Measurements from ENCODE around the gene ARRDC5. TPM values are rescaled to one million over a fixed set of nuclear protein-coding genes. Genes with fewer than 3 reads are reported as not detected.
A peak's percentile ranks its signal among the peaks of the same experiment; 100 is the strongest.

The ARRDC5 gene
- total and polyA plus RNA-seq, 10 donors, result 1.4 to 9.4 (median 6.5) TPM

DNA sequence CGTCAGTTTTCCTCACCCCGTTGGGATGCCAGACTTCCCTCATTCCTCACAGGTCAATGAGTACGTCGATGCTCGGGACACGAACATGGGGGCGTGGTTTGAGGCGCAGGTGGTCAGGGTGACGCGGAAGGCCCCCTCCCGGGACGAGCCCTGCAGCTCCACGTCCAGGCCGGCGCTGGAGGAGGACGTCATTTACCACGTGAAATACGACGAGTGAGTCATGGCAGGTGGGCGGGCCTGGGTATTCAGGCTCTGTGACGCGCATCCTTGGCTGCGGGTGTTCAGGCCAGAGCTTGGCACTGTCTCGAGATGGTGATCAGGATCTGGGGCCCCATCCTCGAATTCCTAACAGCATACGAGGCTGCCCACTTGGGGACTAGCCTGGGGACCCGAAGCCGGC is 28.0 kb upstream of the ARRDC5 start:
- TF ChIP-seq POLR2A (IDR thresholded peaks at IDR 0.05), result no peak
- no peak for TF ChIP-seq CTCF (IDR thresholded peaks at IDR 0.05 in 8 of 11, conservative IDR thresholded peaks at IDR 0.05 in 3 of 11)
- TF ChIP-seq POLR2AphosphoS5 (IDR thresholded peaks at IDR 0.05), result no peak
- no peak overlapping the region for H3K27ac ChIP-seq
- no peaks in the 10 kb centered on the region for H3K27me3 ChIP-seq (replicated peaks in 1 of 7)
- H3K9me3 ChIP-seq, result no peaks in the 10 kb centered on the region
- H3K4me3 ChIP-seq, result no peak overlapping the region
- no peak for DNase-seq
- intact Hi-C loops (cut with DNase I; ENCODE audit: low total_unique reads), result no loop called here
- peaks cover 0 to 30% (median 0%) of the 10 kb centered on the region in 6 donors for H3K36me3 ChIP-seq
- peaks cover 0 to 13% (median 2%) of the 10 kb centered on the region in 6 donors for H3K4me1 ChIP-seq
- 91 to 95% (median 93%) methylated on average over 21 to 28 of the region's 28 CpGs for WGBS, 5 donors

DNA sequence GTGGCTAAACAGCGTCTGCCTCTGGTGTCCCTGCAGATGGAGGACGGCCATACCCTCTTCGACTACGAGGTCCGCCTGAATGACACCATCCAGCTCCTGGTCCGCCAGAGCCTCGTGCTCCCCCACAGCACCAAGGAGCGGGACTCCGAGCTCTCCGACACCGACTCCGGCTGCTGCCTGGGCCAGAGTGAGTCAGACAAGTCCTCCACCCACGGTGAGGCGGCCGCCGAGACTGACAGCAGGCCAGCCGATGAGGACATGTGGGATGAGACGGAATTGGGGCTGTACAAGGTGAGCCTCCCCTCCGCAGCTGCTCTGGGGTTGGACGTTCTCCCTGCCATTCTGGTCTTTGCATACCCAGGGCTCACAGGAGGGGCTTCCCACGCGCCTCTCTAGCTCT is 26.5 kb upstream of the ARRDC5 start:
- TF ChIP-seq POLR2AphosphoS5 (IDR thresholded peaks at IDR 0.05) (no peak), POLR2A (IDR thresholded peaks at IDR 0.05) (no peak), CTCF (IDR thresholded peaks at IDR 0.05 in 8 of 11, conservative IDR thresholded peaks at IDR 0.05 in 3 of 11) (no peak)
- Histone ChIP-seq H3K4me3 (no peak overlapping the region), H3K9me3 (no peaks in the 10 kb centered on the region), H3K27me3 (replicated peaks in 1 of 7) (no peaks in the 10 kb centered on the region), H3K27ac (no peak overlapping the region), H3K36me3 (peaks cover 0 to 27% (median 0%) of the 10 kb centered on the region in 6 donors), H3K4me1 (peaks cover 0 to 24% (median 2%) of the 10 kb centered on the region in 6 donors)
- intact Hi-C loops (cut with DNase I; ENCODE audit: low total_unique reads), result no loop called here
- 93 to 95% (median 94%) methylated on average over 3 to 22 of the region's 22 CpGs for WGBS, 5 donors
- DNase-seq, result no peak

DNA sequence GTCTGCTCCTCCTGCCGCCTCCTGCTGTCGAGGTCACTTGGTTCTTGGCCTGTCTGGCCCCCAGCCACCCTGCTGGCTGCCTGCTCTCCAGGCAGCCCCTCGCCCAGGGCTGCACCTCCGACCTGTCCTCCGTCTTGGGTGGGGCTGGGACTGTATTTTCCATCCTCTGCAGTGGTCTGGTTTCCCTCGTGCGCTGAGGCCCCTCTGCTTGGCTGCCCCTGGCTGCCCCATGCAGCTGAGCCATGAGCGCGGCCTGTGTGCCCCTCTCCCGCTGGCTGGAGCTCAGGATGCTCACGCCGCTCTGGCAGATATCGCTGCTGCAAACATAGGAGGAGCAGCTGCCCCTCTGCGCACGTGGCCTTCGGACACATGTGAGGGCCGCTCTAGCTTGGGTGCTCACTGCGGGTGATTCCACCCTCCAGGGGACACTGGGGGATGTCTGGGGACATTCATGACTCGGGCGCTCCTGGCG is 20.6 kb upstream of the ARRDC5 start:
- Histone ChIP-seq H3K4me1 (peaks cover 0 to 36% (median 0%) of the 10 kb centered on the region in 6 donors), H3K4me3 (no peak overlapping the region), H3K9me3 (no peaks in the 10 kb centered on the region), H3K27ac (peak overlapping the region in 4 of 8 donors; percentile 65 to 87 (median 78)), H3K27me3 (replicated peaks in 1 of 7) (no peaks in the 10 kb centered on the region), H3K36me3 (no peaks in the 10 kb centered on the region)
- no peak for DNase-seq
- intact Hi-C loops (cut with DNase I; ENCODE audit: low total_unique reads), result no loop called here
- TF ChIP-seq POLR2AphosphoS5 (IDR thresholded peaks at IDR 0.05) (no peak), CTCF (IDR thresholded peaks at IDR 0.05 in 8 of 11, conservative IDR thresholded peaks at IDR 0.05 in 3 of 11) (no peak), POLR2A (IDR thresholded peaks at IDR 0.05) (no peak)
- 82 to 93% (median 92%) methylated on average over 6 to 21 of the region's 21 CpGs for WGBS, 5 donors

GRCh38 chr19:4922530-4923275 is 20.0 kb upstream of the ARRDC5 start:
- Histone ChIP-seq H3K4me1 (peaks cover 0 to 38% (median 0%) of the 10 kb centered on the region in 6 donors), H3K27ac (peak overlapping the region in 6 of 8 donors; percentile 17 to 87 (median 72))
- DNase-seq, result no peak

More at GRCh38 chr19:4922530-4923275, 20.0 kb upstream of the ARRDC5 start:
- H3K27me3 ChIP-seq (replicated peaks in 1 of 7), result no peaks in the 10 kb centered on the region
- no peaks in the 10 kb centered on the region for H3K9me3 ChIP-seq
- no peaks in the 10 kb centered on the region for H3K36me3 ChIP-seq
- 64 to 80% (median 74%) methylated on average over 22 of the region's 22 CpGs for WGBS, 5 donors
- intact Hi-C loops (cut with DNase I; ENCODE audit: low total_unique reads), result no loop called here
- TF ChIP-seq CTCF (IDR thresholded peaks at IDR 0.05 in 8 of 11, conservative IDR thresholded peaks at IDR 0.05 in 3 of 11) (no peak), POLR2AphosphoS5 (IDR thresholded peaks at IDR 0.05) (no peak), POLR2A (IDR thresholded peaks at IDR 0.05) (no peak)
- H3K4me3 ChIP-seq, result peak overlapping the region in 1 of 8 donors; percentile 7
